G401 (cell line): ENCODE results near the gene GNPAT. TPM values are rescaled to one million over a fixed set of nuclear protein-coding genes. Genes with fewer than 3 reads are reported as not detected.

Experiments used
- DNase-seq: peaks from one replicate; pipeline ENCODE4 v3.0.0-alpha.2; 2015; ENCODE audit warnings: low spot score
- in situ Hi-C: cut with HindIII; loops from 2 replicates; pipeline ENCODE4 v1.10.0; 2016; ENCODE audit warnings: low sequenced_read_pairs, mixed read lengths
- total RNA-seq: library from RNA; depleted of rRNA; stranded (reverse); fragments of >200 nt; shearing (Covaris generic); gene quantifications from 2 replicates; pipeline ENCODE4 v1.2.3, GENCODE V29; 2014

The GNPAT gene
- total RNA-seq, 1 experiment from 2014 or later = 77.1 TPM

DNA sequence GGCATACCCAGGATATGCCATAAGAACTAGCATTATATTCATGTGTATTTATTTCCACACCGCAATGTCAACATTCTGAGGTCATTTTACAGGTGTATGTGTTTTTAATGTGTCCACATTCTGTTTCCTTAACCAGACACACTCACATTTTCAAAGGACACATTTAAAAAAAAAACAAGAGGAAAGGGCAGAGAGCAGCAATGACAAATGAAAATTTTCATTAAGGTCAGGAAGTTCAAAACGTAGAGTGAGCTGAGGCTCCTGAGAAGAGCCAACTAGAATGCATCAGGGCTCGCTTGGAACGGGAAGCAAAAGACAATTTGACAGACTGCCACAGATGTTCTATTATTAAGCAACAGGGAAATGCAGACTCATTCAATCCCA, 4.8 kb upstream of the GNPAT start:
- in situ Hi-C loops = no loop called here
- no peak for DNase-seq

DNA sequence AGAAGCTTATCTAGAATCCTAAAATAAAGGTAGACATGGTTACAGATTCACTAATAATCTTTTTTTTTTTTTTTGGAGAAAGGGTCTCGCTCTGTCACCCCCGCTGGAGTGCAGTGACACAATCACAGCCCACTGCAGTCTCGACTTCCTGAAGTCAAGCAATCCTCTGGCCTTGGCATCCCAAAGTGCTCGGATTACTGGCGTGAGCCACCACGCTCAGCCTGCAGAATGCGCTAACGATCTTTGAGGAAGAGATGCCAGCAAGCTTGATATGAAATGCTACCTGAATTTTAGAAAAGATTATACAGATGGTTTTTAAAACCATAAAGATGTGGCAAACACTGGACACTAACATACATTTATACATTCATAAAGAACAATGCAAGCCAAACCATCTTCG, 4.1 kb upstream of the GNPAT start:
- in situ Hi-C loops = no loop called here
- DNase-seq = no peak

- no peak for DNase-seq
- in situ Hi-C loops = no loop called here
Measured at GRCh38 chr1:231238298-231238697, 2.7 kb upstream of the GNPAT start.

DNA sequence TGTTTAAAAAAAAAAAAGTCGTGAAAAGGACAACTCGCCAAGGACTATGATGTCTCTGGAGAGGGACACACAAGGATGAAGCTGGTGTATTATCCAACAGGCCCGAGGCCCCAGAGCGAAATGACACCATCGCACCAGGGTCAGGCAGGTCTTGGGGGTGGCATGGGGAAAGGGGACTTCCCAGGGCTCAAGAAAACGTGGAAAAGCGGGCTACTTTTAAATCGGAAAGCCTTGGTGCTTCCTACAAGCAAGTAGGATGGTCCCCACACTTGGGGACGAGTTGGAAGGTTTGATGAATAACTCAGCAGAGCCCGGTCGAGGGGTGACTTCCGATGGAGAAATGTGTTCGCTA, 505 bp upstream of the GNPAT start:
- DNase-seq = no peak
- in situ Hi-C loops = no loop called here

DNA sequence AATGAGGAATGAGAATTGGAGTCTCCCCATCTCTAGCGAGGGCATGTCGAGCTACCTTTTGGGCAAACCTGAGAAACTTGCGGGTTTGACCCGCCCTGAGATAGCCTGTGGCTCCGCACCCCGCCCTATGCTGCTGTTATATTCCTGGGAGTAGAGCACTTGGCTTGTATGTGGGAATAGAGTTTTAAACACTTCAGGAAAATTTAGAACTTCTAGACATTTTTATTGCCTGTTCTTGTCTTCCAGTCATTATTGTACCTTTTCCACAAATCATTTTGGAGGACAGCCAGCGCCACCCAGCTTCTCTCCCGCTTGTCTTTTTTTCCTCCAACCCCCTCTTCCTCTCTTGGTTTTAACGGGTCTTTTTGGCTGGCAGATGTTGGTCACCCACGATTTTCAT, 738 bp downstream of the GNPAT start:
- in situ Hi-C loops = no loop called here
- peak; percentile 25 for DNase-seq

DNA sequence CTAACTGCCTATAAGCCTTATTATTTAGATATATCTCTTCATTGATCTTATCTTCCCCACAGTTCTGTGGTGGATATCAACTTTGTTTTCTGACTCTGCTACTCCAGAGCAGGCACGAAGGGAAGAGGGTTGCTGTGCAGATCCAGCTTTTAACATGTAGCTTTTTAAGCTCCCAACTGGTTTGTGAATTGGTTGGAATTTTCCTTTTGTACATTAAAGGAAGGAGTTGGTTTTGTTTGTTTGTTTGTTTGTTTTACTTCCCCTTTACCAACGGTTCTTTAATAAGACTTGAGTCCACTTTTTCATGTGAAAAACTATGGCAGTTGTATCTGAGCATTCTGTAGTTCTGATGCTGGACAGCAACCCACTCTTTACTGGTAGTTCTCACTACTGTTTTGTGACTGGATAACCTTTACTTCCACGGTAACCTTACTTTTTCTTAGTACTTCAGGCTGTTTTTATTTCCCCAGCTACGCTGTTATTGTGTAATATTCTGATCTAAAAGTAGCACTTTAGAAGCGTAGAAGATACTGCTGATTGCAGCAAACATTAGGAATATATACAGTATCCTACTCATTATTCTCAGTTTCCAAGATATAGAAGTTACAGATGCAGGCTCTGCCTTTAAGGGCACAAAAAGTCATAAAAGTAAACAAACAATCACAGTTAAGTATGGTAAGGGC, 1.6 kb downstream of the GNPAT start:
- DNase-seq = no peak
- in situ Hi-C loops = no loop called here

DNA sequence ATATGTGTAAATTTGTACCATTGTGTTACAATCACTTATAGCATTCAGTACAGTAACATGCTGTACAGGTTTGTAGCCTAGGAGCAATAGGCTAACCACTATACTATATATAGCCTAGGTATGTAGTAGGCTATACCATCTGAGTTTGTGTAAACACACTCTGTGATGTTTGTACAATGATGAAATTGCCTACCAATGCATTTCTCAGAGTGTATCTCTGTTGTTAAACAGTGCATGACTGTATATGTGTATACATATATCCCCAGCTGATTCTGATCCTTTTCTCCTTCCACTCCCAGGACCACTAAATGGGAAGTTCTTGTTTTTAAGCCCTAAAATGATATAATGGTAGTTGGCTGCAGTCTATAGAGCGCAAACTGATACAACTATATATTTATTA, 7.8 kb downstream of the GNPAT start:
- no peak for DNase-seq
- in situ Hi-C loops = no loop called here

DNA sequence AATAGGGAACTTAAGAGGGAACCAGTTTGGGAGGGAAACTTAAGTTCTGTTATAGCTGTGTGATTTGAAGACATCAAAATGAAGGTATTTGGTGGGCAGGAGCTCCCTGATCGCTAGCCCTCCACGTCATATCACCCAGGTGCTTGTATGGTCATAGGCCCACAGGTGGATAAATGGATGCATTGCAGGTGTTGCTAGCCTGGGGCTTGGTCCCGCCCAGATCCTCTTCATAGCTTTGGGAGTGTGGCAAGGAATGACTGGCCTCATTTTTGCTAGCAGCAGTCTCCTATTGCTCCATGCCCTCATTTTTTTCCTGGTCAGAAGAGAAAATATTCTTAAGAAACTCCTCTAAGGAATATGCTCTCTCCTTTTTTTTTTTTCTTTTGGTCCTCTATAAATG, 11.3 kb downstream of the GNPAT start:
- no peak for DNase-seq
- in situ Hi-C loops = no loop called here

GRCh38 chr1:231260351-231260750, 19.3 kb downstream of the GNPAT start:
- in situ Hi-C loops = no loop called here
- DNase-seq = no peak

DNA sequence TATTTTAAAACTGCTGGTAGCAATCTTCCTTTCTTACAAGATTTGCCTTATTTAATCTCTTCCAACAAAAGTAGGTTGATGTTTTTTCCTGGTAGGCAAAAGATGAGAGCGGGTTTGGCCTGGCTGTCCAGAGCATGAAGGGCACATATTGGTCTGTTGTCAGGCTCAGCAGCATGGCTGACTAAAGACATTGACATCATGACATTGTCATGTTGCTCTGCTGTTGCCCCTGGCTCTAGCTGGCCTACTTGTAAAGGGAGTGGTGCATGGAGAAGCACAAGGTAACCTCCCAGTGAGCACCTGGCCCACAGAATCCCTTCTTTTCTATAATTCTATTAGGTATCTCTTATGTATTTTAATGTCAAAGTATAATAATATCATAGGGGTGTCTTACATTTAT, 23.6 kb downstream of the GNPAT start:
- no peak for DNase-seq
- in situ Hi-C loops = no loop called here

- DNase-seq = no peak
- in situ Hi-C loops = no loop called here
Measured at GRCh38 chr1:231265379-231265778, 24.4 kb downstream of the GNPAT start.

GRCh38 chr1:231266811-231267322, 25.9 kb downstream of the GNPAT start:
- DNase-seq = no peak
- in situ Hi-C loops = no loop called here

- in situ Hi-C loops = no loop called here
- DNase-seq = no peak
Measured at GRCh38 chr1:231272173-231272572, 31.2 kb downstream of the GNPAT start.

DNA sequence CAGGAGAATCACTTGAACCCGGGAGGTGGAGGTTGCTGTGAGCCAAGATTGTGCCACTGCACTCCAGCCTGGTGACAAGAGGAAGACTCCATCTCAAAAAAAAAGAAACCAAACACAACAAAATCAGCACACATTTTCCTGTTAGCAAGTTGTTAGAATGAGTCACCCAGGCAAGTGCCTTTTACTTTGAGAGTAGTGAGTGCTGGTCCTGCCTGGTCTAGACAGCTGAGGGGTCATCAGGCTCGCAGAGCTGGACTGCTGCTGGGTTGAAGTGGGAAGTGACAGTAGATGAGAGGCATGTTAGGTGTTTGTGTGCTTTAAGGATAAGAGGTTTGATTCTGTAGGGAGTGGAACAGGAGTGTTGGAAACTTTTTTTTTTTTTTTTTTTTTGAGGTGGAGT, 31.9 kb downstream of the GNPAT start:
- DNase-seq = no peak
- in situ Hi-C loops = no loop called here

GRCh38 chr1:231274119-231274825, 33.3 kb downstream of the GNPAT start:
- DNase-seq = no peak
- in situ Hi-C loops = no loop called here

DNA sequence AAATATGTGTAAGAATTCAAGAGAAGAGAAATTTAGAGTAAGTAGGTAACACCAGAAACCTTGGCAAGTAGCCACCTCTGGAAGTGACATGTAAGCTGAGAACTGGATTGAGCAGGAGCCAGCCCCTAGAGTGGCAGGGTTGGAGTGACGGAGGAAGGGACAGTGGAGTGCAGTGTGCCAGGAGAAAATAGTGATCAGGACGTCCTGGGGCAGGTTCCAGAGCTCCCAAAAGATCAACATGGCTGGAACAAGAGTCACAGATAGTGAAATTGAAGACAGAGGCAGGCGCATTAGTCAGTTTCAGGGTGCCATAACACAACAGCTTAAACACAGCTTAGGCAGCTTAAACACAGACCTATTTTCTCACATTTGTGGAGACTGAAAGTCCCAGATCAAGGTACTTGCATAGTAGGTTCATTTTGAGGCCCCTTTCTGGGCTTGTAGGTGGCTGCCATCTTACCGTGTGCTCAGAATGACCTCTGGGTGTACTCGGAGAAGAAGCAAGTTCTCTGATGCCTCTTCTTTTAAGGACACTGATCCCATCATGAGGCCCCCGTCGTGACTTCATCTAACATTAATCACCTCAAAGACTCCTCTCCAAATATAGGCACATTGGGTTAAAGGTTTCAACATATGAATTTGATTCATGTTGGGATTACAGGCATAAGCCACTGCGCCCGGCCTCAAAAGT, 37.2 kb downstream of the GNPAT start:
- in situ Hi-C loops = no loop called here
- DNase-seq = peak; percentile 8

DNA sequence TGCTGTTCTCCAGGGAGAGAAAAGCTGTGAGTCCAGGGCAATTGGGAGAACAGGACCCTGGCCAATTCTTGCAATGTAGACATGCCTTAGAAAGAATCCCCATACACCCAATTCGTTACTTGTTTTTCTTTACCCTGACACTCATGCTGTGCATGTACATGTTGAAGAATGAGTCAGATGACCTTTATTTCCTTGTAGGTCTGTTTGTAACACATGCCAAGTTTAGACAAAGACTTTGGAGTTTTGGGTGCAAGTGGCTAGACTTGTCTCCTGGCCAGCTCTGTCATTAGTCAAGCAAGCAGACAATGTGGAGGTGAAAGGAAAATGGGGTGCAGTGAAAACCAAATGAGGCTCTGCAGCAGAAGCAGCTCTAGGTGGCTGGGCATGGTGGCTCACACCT, 38.1 kb downstream of the GNPAT start:
- in situ Hi-C loops = no loop called here
- DNase-seq = no peak

DNA sequence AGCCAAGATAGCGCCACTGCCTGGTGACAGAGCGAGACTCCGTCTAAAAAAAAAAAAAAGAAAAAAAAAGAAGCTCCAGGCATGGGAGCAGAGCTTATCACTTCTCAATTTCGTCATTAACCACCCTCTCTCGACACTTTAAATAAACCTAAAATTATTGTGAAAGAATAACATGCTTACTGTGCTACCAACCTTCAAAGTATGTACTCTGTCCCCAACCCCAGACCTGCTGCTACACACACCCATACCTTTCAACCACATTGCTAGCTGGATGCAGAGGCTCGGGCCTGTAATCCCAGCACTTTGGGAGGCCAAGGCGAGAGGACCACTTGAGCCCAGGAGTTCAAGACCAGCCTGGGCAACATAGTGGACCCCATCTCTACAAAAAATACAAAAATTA, 38.7 kb downstream of the GNPAT start:
- DNase-seq = no peak
- in situ Hi-C loops = no loop called here

DNA sequence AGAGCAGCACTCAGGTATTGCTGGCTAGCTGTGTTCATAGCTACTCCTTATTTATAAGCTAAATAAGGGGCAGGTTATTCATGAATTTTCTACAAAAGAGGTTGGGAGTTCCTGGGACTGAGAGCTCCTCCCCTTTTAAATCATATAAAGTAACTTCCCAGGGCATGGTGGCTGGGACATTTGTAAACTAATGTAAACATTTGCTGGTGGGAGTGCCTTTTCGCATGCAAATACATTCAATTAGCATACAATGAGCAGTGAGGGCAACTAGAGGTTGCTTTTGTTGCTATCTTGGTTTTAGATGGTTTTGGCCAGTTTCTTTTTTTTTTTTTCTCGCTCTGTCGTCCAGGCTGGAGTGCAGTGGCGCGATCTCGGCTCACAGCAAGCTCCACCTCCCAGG, 43.4 kb downstream of the GNPAT start:
- in situ Hi-C loops = no loop called here
- no peak for DNase-seq

DNA sequence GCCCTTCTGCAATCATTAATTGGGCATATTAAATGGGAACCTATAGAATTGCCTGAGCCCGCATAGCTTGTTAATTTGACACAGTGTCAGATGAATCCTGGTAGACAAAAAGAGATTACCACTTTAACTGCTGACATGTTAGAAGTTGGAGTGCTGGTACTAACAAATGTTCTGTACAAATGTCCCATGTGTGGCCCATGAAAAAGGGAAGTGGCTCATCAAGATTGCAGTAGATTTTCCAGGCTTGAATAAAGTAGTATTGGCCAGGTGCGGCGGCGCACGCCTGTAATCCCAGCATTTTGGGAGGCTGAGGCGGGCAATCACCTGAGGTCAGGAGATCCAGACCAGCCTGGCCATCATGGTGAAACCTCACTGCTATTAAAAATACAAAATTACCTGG, 45.6 kb downstream of the GNPAT start:
- no peak for DNase-seq
- in situ Hi-C loops = no loop called here

DNA sequence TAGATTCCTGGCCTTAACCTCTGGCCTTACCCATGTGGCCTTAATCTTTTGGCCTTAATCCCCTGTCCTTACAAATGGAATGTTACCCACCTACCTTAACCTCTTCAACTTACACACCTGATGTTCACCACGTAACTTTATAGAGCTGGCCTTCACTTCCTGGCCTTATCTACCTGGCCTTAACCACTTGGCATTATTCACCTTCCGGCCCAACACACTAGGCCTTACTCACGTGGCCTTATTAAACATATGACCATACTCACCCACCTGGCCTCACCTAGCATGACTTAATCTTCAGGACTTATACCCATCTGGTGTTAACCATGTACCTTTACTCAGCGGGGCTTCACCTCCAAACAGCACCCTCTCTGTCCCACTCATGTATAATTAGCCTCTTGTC, 54.9 kb downstream of the GNPAT start:
- in situ Hi-C loops = no loop called here
- DNase-seq = no peak
